Kidney glomerular epithelial cell (primary cell): ENCODE measurements around the gene LRPPRC.

Source experiments
- DNase-seq: peaks from one replicate; lab custom pipeline; 2025; lab: John Stamatoyannopoulos, UW

LRPPRC gene

DNA sequence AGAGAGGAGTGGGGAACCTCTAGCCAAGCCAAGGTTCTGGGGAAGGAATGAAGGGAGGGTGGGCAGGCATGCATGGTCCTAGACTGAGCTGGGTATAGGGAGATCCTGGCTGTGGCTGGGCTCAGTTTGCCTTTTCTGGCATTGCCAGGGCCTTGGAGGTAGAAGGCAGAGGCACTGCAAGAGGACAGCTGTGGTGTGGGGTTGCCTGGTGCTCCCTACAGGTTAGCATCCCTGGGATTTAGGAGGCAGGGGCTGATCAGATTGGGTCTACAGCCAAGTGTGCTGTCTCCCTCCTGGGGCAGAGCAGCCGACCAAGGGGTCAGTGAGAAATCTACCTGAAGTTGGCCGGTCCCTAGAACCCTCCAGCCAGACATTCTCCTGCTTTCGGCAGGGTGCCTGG lies 141.1 kb downstream of the LRPPRC start:
- DNase-seq, result no peak

- no peak for DNase-seq
Measured at GRCh38 chr2:43853141-43854081, 142.4 kb downstream of the LRPPRC start.

- DNase-seq, result no peak
Measured at GRCh38 chr2:43852196-43852730, 143.5 kb downstream of the LRPPRC start.

- DNase-seq, result no peak
Measured at GRCh38 chr2:43851011-43851980, 144.5 kb downstream of the LRPPRC start.

GRCh38 chr2:43848214-43848613 lies 147.6 kb downstream of the LRPPRC start:
- DNase-seq, result no peak

DNA sequence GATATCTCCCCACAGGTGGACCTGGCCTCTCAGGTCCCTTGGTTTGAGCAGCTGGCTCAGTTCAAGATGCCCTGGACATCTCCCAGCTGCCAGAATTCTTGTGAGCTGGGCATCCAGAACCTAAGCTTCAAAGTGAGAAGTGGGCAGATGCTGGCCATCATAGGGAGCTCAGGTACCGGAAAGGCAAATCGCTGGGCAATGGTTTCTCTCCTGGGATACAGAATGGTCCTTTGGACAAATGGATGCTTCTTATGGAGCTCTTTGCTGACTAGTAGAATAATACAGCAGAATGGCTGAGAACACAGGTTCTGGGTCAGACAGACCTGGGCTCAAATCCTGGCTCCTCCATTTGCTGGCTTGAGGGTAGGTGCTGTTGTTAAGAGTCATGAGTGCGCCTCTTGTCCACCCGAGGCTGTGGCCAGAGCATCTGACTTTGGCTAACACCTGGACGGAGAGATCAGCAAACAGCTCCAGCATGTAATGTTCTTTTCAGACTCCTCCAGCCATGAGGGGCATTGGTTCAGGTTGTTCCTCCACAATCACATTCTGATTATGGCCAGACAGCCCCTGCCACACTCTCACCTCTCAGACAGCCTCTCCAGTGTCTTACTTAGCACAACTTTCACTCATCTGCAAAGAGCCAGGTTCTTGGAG lies 149.5 kb downstream of the LRPPRC start:
- DNase-seq, result no peak

DNA sequence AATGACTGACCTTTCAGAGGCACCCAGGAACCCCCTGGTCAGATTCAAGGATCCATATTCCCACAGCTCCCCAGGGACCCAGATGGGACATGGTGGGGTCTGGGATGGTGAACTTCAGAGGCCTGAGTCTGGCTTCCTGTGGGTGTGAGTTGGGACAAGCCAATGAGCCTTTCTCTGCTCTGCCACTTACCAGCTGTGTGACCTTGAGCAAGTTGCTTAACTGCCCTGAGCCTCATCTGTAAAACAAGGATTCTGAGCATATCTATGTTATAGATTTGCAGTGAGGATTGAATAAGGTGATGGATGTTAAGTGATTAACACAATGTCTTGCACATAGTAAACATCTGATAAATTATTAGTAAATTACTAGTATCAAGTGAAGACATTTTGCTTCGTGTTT lies 150.6 kb downstream of the LRPPRC start:
- no peak for DNase-seq

GRCh38 chr2:43842866-43843226 lies 152.9 kb downstream of the LRPPRC start:
- DNase-seq, result no peak

GRCh38 chr2:43841949-43842865 lies 153.6 kb downstream of the LRPPRC start:
- no peak for DNase-seq

- no peak for DNase-seq
Measured at GRCh38 chr2:43840965-43841364, 154.8 kb downstream of the LRPPRC start.

DNA sequence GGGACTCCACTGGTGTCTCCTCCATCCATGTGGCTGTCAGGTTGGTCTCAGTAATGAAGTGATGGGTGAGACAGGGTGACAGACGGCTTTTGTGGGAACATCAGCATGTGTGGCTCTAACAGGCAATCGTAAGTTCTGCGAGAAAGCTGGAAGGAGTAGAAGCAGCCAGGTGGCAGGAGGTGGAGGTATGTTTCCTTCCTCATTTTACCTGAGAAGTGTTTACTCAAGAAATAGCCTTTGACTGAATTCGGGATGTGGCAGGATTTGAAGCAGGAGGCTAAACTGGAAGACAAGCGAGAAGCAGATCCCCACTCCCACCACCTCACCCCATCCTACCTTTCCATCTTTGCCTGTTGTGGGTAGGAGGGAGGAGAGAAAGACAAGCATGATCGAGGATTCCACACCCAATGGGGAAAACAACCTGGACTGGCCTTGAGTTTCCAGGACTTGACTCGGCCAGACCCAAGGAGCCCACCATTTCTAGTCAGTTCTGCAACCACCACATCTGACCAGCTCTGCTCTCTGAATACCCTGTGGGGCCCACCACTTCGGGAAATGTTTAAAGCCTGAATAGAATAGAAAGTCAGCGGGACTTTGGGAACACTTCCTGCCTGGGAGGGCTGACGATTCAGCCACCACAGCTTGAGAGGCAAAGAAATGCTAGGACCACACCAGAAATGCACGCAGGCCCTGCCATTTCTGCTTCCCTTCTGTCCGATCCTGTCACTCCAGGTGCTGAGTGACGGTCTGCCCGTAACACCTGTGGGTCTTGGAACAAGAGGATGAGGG lies 155.8 kb downstream of the LRPPRC start:
- no peak for DNase-seq

DNA sequence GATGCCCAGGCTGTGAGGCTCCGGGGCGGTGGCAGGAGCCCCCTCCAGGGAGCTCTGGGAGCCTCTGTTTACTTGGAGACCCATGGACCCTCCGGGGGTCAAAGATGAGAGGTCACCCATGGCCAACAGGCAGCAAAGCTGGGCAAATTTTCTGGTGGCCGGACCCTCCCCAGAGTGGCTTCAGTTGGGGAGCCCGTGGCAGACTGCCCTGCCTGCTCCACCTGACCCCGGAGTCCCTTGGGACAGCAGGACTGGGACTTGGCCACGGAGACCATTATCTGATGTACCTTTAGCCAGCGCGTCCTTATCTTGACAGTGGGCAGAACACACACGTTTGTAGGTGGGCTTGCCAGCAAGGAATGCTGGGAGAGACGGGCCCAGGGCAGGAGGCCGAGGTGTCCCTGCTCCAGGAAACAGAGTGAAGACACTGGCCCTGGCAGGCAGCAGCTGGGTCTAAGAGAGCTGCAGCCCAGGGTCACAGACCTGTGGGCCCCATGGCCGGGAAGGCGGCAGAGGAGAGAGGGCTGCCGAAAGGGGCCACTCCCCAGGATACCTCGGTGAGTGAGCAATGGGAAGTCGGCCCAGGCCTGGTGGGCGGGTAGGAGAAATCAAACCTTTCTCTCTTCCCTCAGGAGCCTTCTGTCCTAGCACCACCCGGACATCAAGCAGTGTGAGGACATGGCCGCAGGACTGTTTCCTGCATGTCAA lies 157.1 kb downstream of the LRPPRC start, which contains the start of the genes ABCG5 and ABCG8:
TSS of gene ABCG5 (minus strand) at position 280 of the 708 bp plus-strand sequence. CDS start at position 120, 160 bp downstream.
TSS of gene ABCG8 (plus strand) at position 412 of the 708 bp plus-strand sequence. CDS start at position 495, 83 bp downstream.
- DNase-seq, result no peak

- no peak for DNase-seq
Measured at GRCh38 chr2:43837831-43838559, 157.8 kb downstream of the LRPPRC start.

- DNase-seq, result no peak
Measured at GRCh38 chr2:43837033-43837432, 158.8 kb downstream of the LRPPRC start.
